Skeletal muscle cell (primary cell): ENCODE data around the gene FASN.
"Not testable (repeated sequence)": the region's sequence is repeated elsewhere in the genome, so short reads cannot be mapped to it uniquely, and the experiment has no call there.

Source experiments
- DNase-seq: peaks from one replicate; pipeline ENCODE4 v3.0.0-alpha.2; 2010; ENCODE audit warnings: low read depth
- H3K4me3 ChIP-seq: 2 replicates; pipeline ENCODE4 v1.5.1; 2011; ENCODE audit warnings: low read depth, mild to moderate bottlenecking, control low read depth, low read length, moderate library complexity

Gene FASN

GRCh38 chr17:82051776-82052637 lies 46.0 kb downstream of the FASN start, which contains the start of the genes GPS1 and RFNG:
TSS of gene GPS1 (plus strand) at chr17:82051898. CDS start at chr17:82051932, 34 bp downstream.
TSS of gene RFNG (minus strand) at chr17:82051811. CDS start at chr17:82051766, 45 bp downstream.
- no peak for DNase-seq
- H3K4me3 ChIP-seq: peak within 1 kb of the TSS; percentile 71

GRCh38 chr17:82050761-82051641 lies 47.0 kb downstream of the FASN start:
- peak overlapping the region; percentile 71 for H3K4me3 ChIP-seq
- DNase-seq: no peak

GRCh38 chr17:82050152-82050760 lies 47.8 kb downstream of the FASN start:
- no peak for DNase-seq
- H3K4me3 ChIP-seq: peak overlapping the region; percentile 71

- no peak for DNase-seq
- H3K4me3 ChIP-seq: no peak overlapping the region
These were observed 48.5 kb downstream of the FASN start for GRCh38 chr17:82049521-82049971.

- no peak overlapping the region for H3K4me3 ChIP-seq
- no peak for DNase-seq
These were observed 48.9 kb downstream of the FASN start for GRCh38 chr17:82049106-82049505.

- no peak for DNase-seq
- H3K4me3 ChIP-seq: no peak overlapping the region
These were observed 49.5 kb downstream of the FASN start for GRCh38 chr17:82048571-82048971.

- DNase-seq: no peak
- H3K4me3 ChIP-seq: no peak overlapping the region
These were observed 50.0 kb downstream of the FASN start for GRCh38 chr17:82047914-82048570.

GRCh38 chr17:82047379-82047778 lies 50.7 kb downstream of the FASN start:
- no peak overlapping the region for H3K4me3 ChIP-seq

GRCh38 chr17:82046903-82047302 lies 51.1 kb downstream of the FASN start:
- no peak overlapping the region for H3K4me3 ChIP-seq
- no peak for DNase-seq

More at GRCh38 chr17:82047379-82047778, 50.7 kb downstream of the FASN start:
- DNase-seq: no peak

- no peak overlapping the region for H3K4me3 ChIP-seq
- DNase-seq: no peak
These were observed 52.0 kb downstream of the FASN start for GRCh38 chr17:82045936-82046484.

- no peak for DNase-seq
- no peak overlapping the region for H3K4me3 ChIP-seq
These were observed 54.5 kb downstream of the FASN start for GRCh38 chr17:82043507-82043906.

- no peak for DNase-seq
- H3K4me3 ChIP-seq: no peak overlapping the region
These were observed 55.4 kb downstream of the FASN start for GRCh38 chr17:82042649-82043048.

- H3K4me3 ChIP-seq: no peak overlapping the region
- no peak for DNase-seq
These were observed 56.8 kb downstream of the FASN start for GRCh38 chr17:82041144-82041814.

GRCh38 chr17:82039695-82040299 lies 58.2 kb downstream of the FASN start:
- no peak overlapping the region for H3K4me3 ChIP-seq
- DNase-seq: no peak

- DNase-seq, H3K4me3 ChIP-seq: not testable (repeated sequence)
These were observed 59.1 kb downstream of the FASN start for GRCh38 chr17:82038796-82039409.

- H3K4me3 ChIP-seq: peak overlapping the region; percentile 67
- DNase-seq: no peak
These were observed 60.2 kb downstream of the FASN start for GRCh38 chr17:82037889-82038195.

- DNase-seq: peak; percentile 83
- peak within 1 kb of the TSS; percentile 67 for H3K4me3 ChIP-seq
These were observed 60.7 kb downstream of the FASN start, which contains the start of gene DCXR for GRCh38 chr17:82037092-82037888. TSS of gene DCXR (minus strand) at chr17:82037697. CDS start at chr17:82037682, 15 bp downstream.
